Endothelial cell of umbilical vein (primary cell): Measurements from ENCODE around the gene MRPL50. TPM values are rescaled to one million over a fixed set of nuclear protein-coding genes. Genes with fewer than 3 reads are reported as not detected.

Source experiments
- BruUV-seq: library from RNA; stranded (reverse); fragments of 400-500 nt; replicated peaks from 2 replicates; lab custom pipeline; 2021; lab: Mats Ljungman, UMichigan
- CTCF ChIA-PET: fragments of 300-600, 350-600 bp; sonication (Branson Sonifier 250); formaldehyde crosslinking; loops from one replicate; lab custom pipeline; 2021; ENCODE audit warnings: antibody characterized with exemption, inconsistent platforms; lab: Charles Lee
- POLR2A ChIA-PET: fragments of 300-600, 350-600 bp; sonication (Branson Sonifier 250); formaldehyde crosslinking; loops from one replicate; lab custom pipeline; 2021; ENCODE audit warnings: antibody characterized with exemption, inconsistent platforms; lab: Charles Lee
- DNase-seq: peaks from one replicate; pipeline ENCODE4 v3.0.0-alpha.2; 2011; ENCODE audit warnings: low read depth, low spot score
- FAIRE-seq: peaks from 2 replicates; lab custom pipeline; 2011; peaks lifted over from hg19 to GRCh38; lab: Jason Lieb, UNC
- H2AFZ ChIP-seq: 2 replicates; pipeline ENCODE4 v1.6.0; 2012; ENCODE audit warnings: low read depth, low read length, control low read depth, inconsistent platforms
- H3K27ac ChIP-seq: 2 replicates; pipeline ENCODE4 v1.5.1; 2011; ENCODE audit warnings: low read depth, mild to moderate bottlenecking, control low read depth, low read length, moderate library complexity; ENCODE audit not compliant: insufficient read depth
- H3K27me3 ChIP-seq, 2 experiments: 2 replicates each; pipeline versions ENCODE4 v1.6.0 to v1.6.1; 2011; ENCODE audit warnings: low read length in 2 of 2, mixed read lengths in 1 of 2; ENCODE audit not compliant: control insufficient read depth in 2 of 2, insufficient read depth in 2 of 2
- H3K36me3 ChIP-seq, 2 experiments: 2 replicates in 1 of 2; 3 replicates in 1 of 2; pipeline ENCODE4 v1.5.1; 2011; ENCODE audit warnings: low read length in 2 of 2, mild to moderate bottlenecking in 1 of 2, moderate library complexity in 1 of 2; ENCODE audit not compliant: control insufficient read depth in 2 of 2, insufficient read depth in 2 of 2; ENCODE audit errors: extremely low read depth in 1 of 2
- H3K4me1 ChIP-seq: 3 replicates; pipeline ENCODE4 v1.5.1; 2011; ENCODE audit warnings: mild to moderate bottlenecking, low read length; ENCODE audit not compliant: control insufficient read depth, insufficient read depth; ENCODE audit errors: extremely low read depth
- H3K4me2 ChIP-seq: 2 replicates; pipeline ENCODE4 v1.6.1; 2011; ENCODE audit warnings: low read length, control low read depth, mixed read lengths; ENCODE audit not compliant: insufficient read depth
- H3K4me3 ChIP-seq, 3 experiments: fragments of 200-600 bp in 1 of 3; sonication (generic), shearing (Covaris generic) in 1 of 3; replicated peaks in 1 of 3; 2 replicates each; pipeline ENCODE4 v1.5.1; 2011 to 2016; ENCODE audit warnings: control low read depth in 3 of 3, low read length in 3 of 3, mild to moderate bottlenecking in 2 of 3, inconsistent platforms in 1 of 3, low read depth in 1 of 3, moderate library complexity in 1 of 3; ENCODE audit not compliant: insufficient read depth in 1 of 3
- H3K79me2 ChIP-seq: 2 replicates; pipeline ENCODE4 v1.6.0; 2012; ENCODE audit warnings: low read length, inconsistent platforms; ENCODE audit not compliant: control insufficient read depth, insufficient read depth
- H3K9ac ChIP-seq: replicated peaks from 2 replicates; pipeline ENCODE3; 2011; ENCODE audit warnings: low read length, control low read depth; ENCODE audit not compliant: insufficient read depth; ENCODE audit errors: extremely low read depth
- H3K9me1 ChIP-seq: replicated peaks from 3 replicates; pipeline ENCODE4 v1.6.0; 2011; ENCODE audit warnings: mild to moderate bottlenecking, low read length; ENCODE audit not compliant: control insufficient read depth, insufficient read depth; ENCODE audit errors: extremely low read depth
- H3K9me3 ChIP-seq: replicated peaks from 2 replicates; pipeline ENCODE4 v1.5.1; 2012; ENCODE audit warnings: low read length, inconsistent platforms; ENCODE audit not compliant: control insufficient read depth, insufficient read depth
- H4K20me1 ChIP-seq: replicated peaks from 2 replicates; pipeline ENCODE3; 2011; ENCODE audit warnings: mild to moderate bottlenecking, low read length; ENCODE audit not compliant: control insufficient read depth, insufficient read depth; ENCODE audit errors: extremely low read depth
- CTCF ChIP-seq, 2 donors: IDR thresholded peaks; 1 replicate in 1 of 2; 2 replicates in 1 of 2; pipeline ENCODE4 v1.5.1; 2011; ENCODE audit warnings: low read length in 2 of 2, mild to moderate bottlenecking in 2 of 2, moderate library complexity in 2 of 2, control low read depth in 1 of 2, inconsistent platforms in 1 of 2, low read depth in 1 of 2; ENCODE audit not compliant: insufficient read depth in 1 of 2; ENCODE audit errors: extremely low read depth in 1 of 2
- EZH2 ChIP-seq: IDR thresholded peaks from 2 replicates; pipeline ENCODE4 v1.6.1; 2012; ENCODE audit warnings: borderline replicate concordance, low read depth, mild to moderate bottlenecking, moderate library complexity, low read length, inconsistent platforms; ENCODE audit not compliant: severe bottlenecking
- FOS ChIP-seq: IDR thresholded peaks from 2 replicates; pipeline ENCODE4 v1.6.1; 2011; ENCODE audit warnings: mild to moderate bottlenecking, low read length, moderate library complexity, borderline replicate concordance; ENCODE audit not compliant: insufficient read depth
- GATA2 ChIP-seq: IDR thresholded peaks from 2 replicates; pipeline ENCODE4 v1.7.0; 2011; ENCODE audit warnings: low read depth, mild to moderate bottlenecking, moderate library complexity, mixed read lengths, low read length; ENCODE audit not compliant: insufficient read length, insufficient read depth
- JUN ChIP-seq: IDR thresholded peaks from 2 replicates; pipeline ENCODE4 v1.6.1; 2011; ENCODE audit warnings: borderline replicate concordance, low read depth; ENCODE audit not compliant: insufficient read length, insufficient read depth
- MAX ChIP-seq: IDR thresholded peaks from 2 replicates; pipeline ENCODE4 v1.6.1; 2011; ENCODE audit not compliant: insufficient read depth, insufficient read length
- MYC ChIP-seq: IDR thresholded peaks from one replicate; pipeline ENCODE4 v1.6.1; 2011; ENCODE audit warnings: mild to moderate bottlenecking, low read depth, low read length
- POLR2A ChIP-seq: IDR thresholded peaks from 2 replicates; pipeline ENCODE4 v1.6.1; 2012; ENCODE audit warnings: low read depth, mild to moderate bottlenecking, control low read depth, low read length
- POLR2AphosphoS5 ChIP-seq: IDR thresholded peaks from 2 replicates; pipeline ENCODE4 v1.6.1; 2012; ENCODE audit warnings: low read depth, mild to moderate bottlenecking, control low read depth, low read length, moderate library complexity; ENCODE audit not compliant: insufficient read depth
- dilution Hi-C: fragments of 300-500 bp; cut with MboI; formaldehyde crosslinking; loops from one replicate; pipeline ENCODE4 v1.15.0; 2019; ENCODE audit warnings: low sequenced_read_pairs; ENCODE audit not compliant: extremely low pct_ligation_motif_present
- intact Hi-C: fragments of 100-400 bp; cut with micrococcal nuclease; formaldehyde crosslinking; loops from one replicate; pipeline ENCODE4 v1.10.0; 2022
- polyA plus RNA-seq, 4 experiments: library from polyadenylated mRNA; depleted of rRNA in 3 of 4; stranded (reverse) in 3 of 4; unstranded in 1 of 4; fragments of >200 nt; gene quantifications; 2 replicates each; pipeline versions ENCODE4 v1.2.1 to v1.2.3, GENCODE V29; 2011 to 2012; ENCODE audit warnings: missing spikeins in 1 of 4
- total RNA-seq: library from RNA; stranded (reverse); gene quantifications from 2 replicates; pipeline ENCODE4 v1.2.3, GENCODE V29; 2021

Gene MRPL50
- total and polyA plus RNA-seq, 2 donors (not counting 3 experiments of a cell fraction or from before 2014, with no cell fraction given), result 5.7 to 9.7 TPM

DNA sequence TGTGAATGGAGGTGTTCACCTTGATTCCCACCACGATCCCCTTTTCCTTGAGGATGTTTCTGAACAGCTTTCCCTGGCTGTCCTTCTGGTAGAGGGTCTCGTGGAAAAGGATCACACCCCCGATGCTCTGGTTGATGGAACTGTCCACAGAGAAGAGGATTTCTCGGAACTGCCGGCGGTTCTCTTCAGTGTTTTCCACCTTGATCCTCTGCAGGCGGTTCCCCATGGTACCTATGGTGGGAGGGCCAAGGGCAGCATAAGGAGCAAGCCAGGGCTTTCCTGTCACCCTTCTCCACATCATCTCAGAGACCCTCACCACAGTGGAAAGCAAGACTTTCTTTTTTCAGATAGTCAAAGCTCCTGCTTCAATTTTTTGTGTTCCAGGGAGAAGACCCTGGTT lies 31.3 kb upstream of the MRPL50 start:
- dilution Hi-C loops, result no loop called here
- Histone ChIP-seq H3K4me3 (no peak overlapping the region), H3K9me1 (no peaks in the 10 kb centered on the region), H3K9me3 (no peaks in the 10 kb centered on the region), H3K9ac (no peak overlapping the region), H3K27me3 (no peaks in the 10 kb centered on the region), H3K79me2 (no peaks in the 10 kb centered on the region), H2AFZ (no peak overlapping the region), H3K4me2 (no peak overlapping the region), H3K36me3 (no peaks in the 10 kb centered on the region), H3K4me1 (no peaks in the 10 kb centered on the region), H4K20me1 (no peaks in the 10 kb centered on the region), H3K27ac (no peak overlapping the region)
- no peak for TF ChIP-seq CTCF (IDR thresholded peaks at IDR 0.05; ENCODE audit: extremely low read depth in 1 of 2, insufficient read depth in 1 of 2, low read depth in 1 of 2, low read length in 2 of 2)
- TF ChIP-seq MAX, result no peak
- ChIA-PET POLR2A (no interaction called here), CTCF (no interaction called here)
- no TSS peak for BruUV-seq
- FAIRE-seq, result no peak
- intact Hi-C loops, result no loop called here
- no peak for DNase-seq

GRCh38 chr9:101428909-101429308 lies 30.5 kb upstream of the MRPL50 start:
- Histone ChIP-seq H3K4me2 (no peak overlapping the region), H3K9me1 (no peaks in the 10 kb centered on the region), H4K20me1 (no peaks in the 10 kb centered on the region), H2AFZ (no peak overlapping the region), H3K9me3 (no peaks in the 10 kb centered on the region), H3K9ac (no peak overlapping the region), H3K27ac (no peak overlapping the region), H3K4me1 (no peaks in the 10 kb centered on the region), H3K79me2 (no peaks in the 10 kb centered on the region), H3K36me3 (no peaks in the 10 kb centered on the region), H3K4me3 (no peak overlapping the region), H3K27me3 (no peaks in the 10 kb centered on the region)
- POLR2A ChIA-PET, result no interaction called here
- CTCF ChIA-PET, result no interaction called here
- intact Hi-C loops, result no loop called here
- no TSS peak for BruUV-seq
- dilution Hi-C loops, result no loop called here
- TF ChIP-seq MAX (no peak), POLR2AphosphoS5 (no peak), JUN (no peak), POLR2A (no peak), GATA2 (no peak), EZH2 (no peak), MYC (no peak), CTCF (IDR thresholded peaks at IDR 0.05; ENCODE audit: extremely low read depth in 1 of 2, insufficient read depth in 1 of 2, low read depth in 1 of 2, low read length in 2 of 2) (no peak), FOS (no peak)
- DNase-seq (no peak), FAIRE-seq (no peak)
